CD4-positive, alpha-beta T cell treated with Interleukin-12 subunit alpha and Interleukin-12 subunit beta, for 1 hour (primary cell): ENCODE measurements around the gene GUSB.
"Not testable (repeated sequence)": the region's sequence is repeated elsewhere in the genome, so short reads cannot be mapped to it uniquely, and the experiment has no call there.

Experiments
- DNase-seq: peaks from one replicate; pipeline ENCODE4 v3.0.0-alpha.2; 2020

The GUSB gene

DNA sequence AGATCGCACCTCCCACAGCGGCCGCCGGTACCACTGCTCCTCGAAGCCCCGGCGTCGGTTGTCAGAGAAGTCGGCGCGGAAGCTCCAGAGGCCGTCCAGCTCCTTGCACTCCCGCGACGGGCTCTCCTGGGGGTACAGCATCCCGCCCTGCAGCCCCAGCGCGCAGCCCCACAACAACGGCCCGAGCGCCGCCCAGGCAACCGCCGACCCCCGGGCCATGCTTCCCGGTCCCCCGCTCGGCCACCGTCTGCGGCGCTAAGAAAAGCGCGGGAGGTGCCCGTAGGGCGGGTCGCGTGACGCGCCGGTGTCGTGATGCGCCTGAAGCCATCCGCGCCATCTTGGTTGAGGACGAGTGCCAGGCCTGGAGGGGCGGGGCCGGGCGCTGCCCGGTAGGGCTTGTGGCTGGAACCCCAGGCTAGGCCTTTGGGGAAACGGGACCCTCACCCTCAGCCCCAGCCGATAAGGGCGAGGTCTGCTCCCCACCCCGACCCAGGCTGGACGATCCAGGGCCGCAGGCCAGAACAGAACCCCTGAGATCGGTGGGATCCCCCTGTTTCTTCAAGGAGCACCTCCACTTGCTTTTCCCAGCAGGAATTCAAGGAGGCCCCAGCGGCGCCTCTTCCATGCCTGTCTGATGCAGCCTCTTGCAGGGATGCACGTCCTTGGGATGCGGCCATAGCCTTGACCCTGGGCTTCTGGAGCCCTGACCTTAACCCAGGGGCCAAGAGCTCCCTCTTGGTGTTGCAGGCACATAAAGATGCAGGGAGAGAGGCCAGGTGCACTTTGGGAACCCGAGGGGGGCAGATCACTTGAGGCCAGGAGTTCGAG is at the start of gene GUSB:
Gene GUSB, minus strand, starts transcription at position 249 of the 828 bp plus-strand sequence. Its CDS starts 30 bp downstream, at position 219.
- peak; percentile 91 for DNase-seq

DNA sequence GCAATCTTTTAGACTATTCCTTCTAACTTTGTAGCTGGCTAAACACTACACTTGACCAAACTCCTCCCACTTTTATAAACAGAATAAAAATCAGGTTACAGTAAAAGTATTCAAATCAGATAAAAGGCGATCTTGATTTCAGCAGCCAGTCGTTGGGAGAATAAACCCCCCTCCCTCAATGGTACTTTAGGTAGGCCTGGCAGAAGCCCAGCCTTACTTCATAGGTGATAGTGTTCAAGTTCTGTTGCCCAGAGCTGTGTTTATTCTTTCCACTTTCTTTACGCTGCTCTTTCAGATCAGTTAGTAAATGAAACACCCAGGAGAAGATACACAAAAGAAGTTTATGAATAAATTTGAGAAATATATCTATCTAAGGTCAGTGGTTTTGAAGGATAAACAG is 46.3 kb upstream of the GUSB start:
- not testable (repeated sequence) for DNase-seq

DNA sequence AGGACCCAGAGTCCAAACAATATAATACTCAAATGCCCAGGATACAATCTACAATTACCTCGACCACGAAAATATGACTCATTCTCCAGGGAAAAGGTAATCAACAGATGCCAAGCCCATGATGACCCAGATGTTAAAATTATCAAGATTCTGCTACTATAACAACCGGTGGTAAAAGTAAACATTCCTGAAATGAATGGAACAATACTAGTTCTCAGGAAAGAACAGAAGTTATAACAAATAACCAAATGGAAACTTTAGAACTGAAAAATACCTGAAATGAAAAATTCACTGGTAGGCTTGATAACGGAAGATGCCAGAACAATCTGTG is 34.1 kb upstream of the GUSB start:
- DNase-seq: no peak

DNA sequence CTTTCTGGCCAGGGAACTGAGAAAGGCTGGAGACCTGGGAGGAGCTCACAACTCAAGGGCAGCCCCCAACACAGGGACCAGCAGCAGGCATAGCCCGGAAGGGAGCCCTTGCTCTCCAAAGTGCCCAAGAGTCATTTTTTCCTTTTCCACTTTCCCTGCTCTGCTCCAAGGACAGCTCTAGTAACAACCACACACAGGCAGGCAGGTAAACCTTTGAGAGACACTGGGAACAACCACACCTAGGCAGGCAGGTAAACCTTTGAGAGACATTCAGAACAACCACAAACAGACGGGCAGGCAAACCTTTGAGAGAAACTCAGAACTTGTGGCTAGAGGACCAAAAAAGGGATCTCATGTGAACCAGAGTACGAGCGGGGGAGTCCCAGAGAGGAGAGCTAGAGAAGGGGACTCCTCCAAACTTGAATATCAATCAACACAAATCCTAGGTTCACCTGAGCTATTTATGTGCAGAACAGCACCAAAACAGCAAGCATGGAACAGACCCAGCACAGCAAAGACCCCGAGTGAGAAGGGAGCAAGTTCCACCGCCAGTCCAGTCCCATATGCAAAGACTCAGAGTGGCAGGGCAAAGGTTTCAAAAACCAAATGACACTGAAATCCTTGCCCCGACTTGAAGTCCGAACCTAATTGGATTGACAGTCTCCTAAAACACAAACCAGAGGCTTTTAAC is 33.6 kb upstream of the GUSB start:
- DNase-seq: no peak

DNA sequence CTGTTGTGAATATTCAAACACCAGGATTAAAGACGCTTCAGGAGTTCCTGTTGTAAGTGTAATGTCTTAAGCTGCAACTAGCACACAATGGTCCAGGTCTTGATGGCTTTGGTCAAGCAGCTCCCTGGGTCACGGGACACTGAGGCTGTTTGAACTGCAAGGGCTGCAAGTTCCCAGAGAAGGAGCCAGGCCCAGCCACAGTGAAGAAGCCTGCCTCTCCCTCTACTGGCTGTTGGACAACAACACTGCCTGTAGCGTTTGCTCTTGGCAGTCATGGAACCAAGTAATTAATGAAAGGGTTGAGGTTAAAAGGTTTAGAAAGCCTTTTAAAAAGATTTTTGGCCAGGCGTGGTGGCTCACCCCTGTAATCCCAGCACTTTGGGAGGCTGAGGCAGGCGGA is 31.9 kb upstream of the GUSB start:
- DNase-seq: no peak

DNA sequence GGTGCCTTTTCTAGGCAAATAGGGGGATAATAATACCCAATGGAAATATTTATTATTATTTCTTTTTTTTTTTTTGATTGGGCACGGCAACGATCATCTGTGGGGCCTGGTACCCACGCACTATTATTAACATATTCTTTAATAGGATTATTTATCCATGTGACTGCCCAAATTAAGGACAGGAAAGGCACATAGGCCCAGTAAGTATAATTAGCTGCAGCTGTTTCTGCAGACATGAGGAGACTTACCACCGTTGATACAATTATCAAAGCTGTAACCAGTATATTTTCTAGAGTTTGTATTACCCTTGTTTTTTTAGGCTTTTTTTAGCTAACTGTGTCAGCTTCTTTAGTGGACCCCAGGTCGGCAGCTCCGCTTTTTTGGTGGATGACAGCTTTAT is 25.2 kb upstream of the GUSB start:
- DNase-seq: no peak

DNA sequence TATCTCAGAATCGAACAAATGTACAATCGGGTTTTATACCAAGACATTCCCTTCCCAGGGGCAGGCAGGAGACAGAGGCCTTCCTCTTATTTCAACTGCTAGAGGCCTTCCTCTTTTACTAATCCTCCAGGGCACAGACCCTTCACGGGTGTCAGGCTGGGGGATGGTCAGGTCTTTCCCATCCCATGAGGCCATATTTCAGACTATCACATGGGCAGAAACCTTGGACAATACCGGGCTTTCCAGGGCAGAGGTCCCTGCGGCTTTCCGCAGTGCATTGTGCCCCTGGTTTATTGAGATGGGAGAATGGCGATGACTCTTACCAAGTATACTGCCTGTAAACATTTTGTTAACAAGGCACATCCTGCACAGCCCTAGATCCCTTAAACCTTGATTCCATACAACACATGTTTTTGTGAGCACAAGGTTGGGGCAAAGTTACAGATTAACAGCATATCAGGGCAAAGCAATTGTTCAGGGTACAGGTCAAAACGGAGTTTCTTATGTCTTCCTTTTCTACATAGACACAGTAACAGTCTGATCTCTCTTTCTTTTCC is 23.2 kb upstream of the GUSB start:
- not testable (repeated sequence) for DNase-seq

DNA sequence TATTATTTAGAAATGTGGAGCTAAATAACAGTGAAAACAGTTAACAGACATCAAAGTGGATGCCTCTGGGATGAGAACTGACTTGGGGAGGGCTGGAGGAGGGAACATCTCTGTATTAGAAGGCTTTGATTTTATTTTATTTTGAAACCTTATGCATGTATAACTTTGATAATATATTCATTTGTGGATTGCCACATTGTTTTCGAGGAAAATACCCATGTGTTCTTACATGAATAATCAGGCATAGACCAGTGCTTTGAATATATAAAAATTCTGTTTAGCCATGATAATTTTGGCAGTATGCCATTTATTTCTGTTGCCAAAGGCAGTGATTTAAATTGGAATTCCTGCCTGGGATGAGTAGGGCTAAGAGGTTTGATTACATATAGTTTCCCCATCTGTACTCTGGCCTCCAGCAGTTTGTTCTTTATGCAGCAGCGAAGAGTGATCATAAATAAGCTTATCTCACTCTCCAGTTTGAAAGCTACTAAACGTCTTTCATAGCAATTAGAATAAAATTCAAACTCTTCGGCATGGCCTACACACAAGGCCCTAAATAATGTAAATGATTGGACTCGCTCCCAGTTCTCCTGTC is 18.9 kb upstream of the GUSB start:
- DNase-seq: not testable (repeated sequence)

DNA sequence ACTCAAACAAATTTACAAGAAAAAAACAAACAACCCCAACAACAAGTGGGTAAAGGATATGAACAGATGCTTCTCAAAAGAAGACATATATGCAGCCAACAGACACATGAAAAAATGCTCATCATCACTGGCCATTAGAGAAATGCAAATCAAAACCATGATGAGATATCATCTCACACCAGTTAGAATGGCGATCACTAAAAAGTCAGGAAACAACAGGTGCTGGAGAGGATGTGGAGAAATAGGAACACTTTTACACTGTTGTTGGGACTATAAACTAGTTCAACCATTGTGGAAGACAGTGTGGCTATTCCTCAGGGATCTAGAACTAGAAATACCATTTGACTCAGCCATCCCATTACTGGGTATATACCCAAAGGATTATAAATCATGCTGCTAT is 13.0 kb upstream of the GUSB start:
- DNase-seq: not testable (repeated sequence)

DNA sequence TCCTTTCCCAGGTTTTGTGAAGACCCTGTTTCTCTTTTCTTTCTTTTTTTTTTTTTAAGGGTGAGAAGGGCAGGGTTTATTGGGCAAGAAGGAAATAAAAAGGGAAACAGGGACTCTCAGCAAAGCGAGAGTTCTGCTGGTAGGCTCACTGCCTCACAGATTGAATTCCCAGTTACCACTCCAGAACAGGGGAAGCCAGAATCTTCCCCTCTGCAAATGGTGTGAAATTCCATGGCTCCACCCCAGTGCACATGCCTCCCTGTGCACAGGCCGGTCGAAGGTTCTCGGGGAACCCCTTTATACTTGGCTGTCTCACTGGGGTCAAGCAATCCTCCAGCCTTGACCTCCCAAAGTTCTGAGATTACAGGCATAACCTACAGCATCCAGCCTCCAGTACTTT is 10.5 kb upstream of the GUSB start:
- no peak for DNase-seq

DNA sequence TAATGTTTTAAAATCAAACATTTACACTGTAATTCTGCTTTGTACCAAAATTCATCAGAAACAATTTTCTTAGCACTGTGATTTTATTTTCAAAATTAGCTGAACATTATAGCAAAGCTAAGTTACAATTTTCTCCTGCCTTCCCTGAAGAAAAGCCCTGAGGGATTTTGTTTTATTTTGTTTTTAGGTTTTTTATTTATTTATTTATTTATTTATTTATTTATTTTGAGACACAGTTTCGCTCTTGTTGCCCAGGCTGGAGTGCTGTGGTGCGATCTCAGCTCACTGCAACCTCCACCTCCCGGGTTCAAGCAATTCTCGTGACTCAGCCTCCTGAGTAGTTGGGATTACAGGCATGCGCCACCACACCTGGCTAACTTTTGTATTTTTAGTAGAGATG is 9.8 kb upstream of the GUSB start:
- DNase-seq: not testable (repeated sequence)

DNA sequence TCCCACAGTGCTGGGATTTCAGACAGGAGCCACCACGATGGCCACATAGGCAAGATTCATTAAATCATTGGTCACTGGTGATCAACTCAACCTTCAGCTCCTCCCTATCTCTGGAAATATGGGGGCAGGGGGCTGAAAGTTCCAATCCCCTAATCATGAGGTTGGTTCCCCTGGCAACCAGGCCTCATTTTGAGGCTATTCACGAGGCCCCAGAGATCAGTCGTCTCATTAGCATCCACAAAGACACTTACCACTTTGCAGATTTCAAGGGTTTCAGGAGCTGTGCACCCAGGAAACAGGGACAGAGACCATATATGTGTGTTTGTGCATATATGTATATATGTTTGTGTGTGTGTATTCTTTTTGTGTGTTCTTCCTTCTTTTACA is 7.7 kb upstream of the GUSB start:
- no peak for DNase-seq

DNA sequence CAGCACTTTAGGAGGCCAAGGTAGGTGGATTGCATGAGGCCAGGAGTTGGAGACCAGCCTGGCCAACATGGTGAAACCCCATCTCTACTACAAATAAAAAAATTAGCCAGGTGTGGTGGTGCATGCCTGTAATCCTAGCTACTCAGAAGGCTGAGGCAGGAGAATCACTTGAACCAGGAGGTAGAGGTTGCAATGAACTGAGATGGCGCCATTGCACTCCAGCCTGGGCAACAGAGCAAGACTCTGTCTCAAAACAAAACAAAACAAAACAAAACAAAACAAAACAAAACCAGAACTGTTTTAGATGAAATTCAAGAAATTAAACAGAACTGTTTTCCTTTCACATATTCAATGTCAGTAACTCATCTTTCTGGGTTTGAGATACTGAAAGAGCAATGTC is 6.5 kb upstream of the GUSB start:
- DNase-seq: not testable (repeated sequence)

DNA sequence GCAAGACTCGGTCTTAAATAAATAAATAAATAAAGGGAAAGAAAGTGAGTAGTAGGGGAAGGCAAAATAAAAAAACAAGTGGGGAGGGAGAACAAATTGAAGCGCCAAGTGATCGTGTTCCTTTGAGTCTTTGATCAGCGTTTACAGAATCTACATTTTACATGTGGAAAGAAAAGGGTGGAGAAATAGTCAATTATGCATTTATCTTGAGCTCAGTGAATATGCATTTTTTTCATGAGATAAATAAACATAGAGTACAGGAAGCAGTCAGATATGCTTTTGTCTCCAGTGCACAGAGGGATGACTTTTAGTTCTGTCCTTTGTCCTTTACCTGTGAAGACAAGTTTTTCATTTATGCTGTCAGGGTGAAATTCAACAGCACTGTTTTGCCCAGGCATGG is 6.1 kb upstream of the GUSB start:
- no peak for DNase-seq

DNA sequence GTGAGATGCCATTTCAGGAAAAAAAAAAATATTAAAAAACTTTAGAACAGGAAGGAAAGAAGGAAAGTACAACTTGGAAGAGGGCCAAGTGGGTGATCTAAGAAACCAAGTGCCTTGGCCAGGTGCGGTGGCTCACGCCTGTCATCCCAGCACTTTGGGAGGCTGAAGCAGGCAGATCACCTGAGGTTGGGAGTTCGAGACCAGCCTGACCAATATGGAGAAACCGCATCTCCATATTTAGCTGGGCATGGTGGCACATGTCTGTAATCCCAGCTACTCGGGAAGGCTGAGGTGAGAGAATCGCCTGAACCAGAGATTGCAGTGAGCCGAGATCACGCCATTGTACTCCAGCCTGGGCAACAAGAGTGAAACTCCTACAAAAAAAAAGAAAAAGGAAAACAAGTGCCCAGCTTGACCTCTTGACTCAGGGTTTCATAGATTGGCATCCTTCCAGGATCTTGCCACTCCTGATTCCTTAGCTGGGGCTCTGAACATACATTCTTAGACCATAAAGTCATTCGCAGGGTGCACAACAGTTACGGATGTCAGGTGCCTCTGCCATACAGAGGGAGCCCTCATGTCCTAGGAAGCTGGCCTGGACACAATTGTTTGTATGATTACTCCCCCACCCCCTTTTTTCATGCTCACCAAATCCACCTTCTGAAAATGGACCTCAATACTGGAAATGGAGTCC is 2.1 kb upstream of the GUSB start:
- DNase-seq: no peak

DNA sequence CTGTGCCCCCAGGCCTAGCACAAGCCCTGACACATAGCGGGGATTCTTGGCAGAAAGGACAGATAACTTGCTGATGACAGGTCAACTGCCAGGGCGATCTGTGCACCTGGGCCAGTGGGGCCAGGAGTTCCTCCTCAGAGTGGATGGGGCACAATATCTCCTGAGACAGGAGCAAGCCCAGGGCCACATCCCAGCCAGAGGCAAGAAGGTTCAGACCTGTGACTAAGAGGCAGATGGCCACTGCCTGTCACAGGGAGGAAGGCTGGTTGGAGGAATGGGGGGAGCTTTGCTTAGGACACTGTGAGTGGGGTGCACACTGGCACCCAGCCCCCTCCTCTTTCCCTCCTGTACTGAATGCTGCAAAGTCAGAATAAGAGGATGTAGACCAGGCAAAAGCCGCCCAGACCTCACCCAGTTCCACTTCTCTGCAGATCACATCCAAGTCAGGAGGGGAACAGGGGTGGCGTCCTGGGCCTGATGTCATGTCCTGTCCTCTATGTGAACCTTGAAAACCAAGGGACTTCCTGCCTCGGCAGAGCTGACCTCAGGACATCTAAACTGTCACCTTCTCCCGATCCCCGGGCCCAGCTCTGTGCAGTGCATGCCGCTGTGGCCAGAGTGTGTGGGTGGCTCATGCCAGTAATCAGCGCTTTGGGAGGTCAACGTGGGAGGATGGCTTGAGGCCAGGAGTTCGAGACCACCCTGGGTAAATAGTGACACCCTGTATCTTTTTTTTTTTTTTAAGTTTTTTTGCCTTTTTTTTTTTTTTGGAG is 1.3 kb downstream of the GUSB start:
- peak; percentile 65 for DNase-seq

DNA sequence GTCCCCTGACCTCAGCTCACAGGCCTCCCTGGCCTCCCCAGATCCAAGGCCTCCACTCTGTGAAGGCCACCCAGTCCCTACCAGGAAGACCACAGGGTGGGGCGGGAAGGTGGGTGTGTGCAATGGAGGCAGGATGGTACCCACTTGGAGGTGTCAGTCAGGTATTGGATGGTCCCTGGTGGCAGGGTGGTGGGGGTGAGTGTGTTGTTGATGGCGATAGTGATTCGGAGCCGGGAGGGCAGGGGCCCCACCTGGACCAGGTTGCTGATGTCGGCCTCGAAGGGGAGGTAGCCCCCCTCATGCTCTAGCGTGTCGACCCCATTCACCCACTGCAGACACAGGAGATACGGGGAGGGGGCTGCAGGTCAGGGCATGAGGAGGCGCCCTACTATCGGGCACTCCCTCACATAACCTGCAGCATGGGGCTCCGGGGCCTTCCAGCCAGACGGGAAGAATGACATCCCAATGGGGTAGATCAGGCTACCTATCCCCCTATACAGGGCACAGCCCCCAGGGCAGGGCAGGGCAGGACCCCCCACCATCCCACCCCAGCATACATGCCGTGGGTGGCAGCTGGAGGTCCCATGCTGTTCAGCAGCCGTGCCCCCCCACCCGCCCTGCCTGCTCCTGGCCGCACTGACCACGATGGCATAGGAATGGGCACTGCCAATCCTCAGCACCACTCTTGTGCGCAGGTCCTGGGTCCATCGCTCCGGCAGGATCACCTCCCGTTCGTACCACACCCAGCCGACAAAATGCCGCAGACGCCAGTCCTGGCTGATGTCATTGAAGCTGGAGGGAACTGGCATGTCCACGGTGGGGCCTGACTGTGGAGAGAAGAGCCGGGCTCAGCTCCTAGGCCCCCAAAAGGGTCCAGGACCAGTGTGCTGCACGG is 2.2 kb downstream of the GUSB start:
- DNase-seq: no peak

DNA sequence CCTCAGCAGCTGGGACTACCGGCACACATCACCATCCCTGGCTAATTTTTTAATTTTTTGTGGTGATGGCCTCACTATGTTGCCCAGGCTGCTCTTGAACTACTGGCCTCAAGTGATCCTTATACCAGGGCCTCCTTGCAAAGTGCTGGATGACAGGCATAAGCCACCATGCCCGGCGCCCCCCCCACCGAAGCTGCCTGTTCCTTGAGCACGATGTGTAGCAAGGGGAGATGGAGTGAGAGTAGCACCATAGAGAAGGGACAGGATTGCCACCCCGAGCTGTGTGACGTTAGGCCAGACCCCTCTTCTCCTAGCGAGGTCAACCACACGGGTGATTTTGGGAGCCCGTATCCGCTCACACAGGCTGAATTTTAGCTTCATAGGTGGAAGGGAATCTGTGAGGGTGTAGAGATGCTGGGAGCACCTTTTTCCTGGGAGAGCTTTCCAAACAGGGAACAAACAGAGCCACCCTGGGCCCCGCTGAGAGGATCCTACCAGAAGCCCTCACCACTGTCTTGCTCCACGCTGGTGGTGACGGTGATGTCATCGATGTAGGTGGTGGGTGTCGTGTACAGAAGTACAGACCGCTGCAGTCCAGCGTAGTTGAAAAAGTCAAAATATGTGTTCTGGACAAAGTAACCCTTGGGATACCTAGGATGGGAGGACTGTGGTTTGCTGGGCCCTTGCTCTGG is 3.0 kb downstream of the GUSB start:
- no peak for DNase-seq

DNA sequence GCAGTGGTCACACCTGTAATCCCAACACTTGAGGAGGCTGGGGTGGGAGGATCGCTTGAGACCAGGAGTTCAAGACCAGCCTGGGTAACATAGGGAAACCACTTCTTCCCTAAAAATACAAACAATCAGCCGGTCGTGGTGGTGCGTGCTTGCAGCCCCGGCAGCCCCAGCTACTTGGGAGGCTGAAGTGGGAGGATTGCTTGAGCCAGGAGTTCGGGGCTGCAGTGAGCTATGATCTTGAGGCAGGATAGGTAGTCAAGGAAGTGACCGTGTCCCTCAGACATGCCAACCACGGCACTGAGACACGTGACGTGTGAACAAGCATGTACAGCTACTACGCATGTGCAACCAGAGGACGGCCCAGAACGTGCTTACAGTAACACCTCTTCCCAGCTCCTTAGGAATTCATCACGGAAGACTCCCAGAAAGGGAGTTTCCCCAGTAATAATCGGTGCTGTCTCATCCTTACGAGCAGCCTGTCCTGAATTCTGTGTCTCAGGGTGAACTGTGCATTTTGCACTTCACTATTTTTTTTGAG is 5.3 kb downstream of the GUSB start:
- DNase-seq: no peak

DNA sequence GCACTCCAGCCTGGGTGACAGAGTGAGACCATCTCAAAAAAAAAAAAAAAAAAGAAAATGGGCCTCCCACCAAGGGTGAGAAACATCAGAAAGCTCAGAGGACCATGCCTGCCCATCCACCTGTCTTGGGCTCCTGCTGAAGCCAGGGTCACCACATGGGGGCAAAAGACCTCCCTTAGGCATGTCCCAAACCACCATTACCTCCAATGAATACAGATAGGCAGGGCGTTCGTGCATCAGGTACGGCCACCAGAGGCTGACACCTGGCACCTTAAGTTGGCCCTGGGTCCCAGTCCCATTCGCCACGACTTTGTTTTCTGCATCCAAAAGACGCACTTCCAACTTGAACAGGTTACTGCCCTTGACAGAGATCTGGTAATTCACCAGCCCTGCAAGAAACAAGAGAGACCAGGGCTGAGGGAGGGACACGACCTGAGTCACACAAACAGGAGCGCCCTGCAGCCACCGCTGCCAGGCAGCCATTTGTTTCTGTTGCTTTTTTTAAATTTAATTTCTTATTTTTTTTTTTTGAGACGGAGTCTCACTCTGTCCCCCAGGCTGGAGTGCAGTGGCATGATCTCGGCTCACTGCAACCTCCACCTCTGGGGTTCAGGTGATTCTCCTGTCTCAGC is 6.1 kb downstream of the GUSB start:
- DNase-seq: no peak
